GM13976 (cell line): ENCODE data around the gene MLXIP.

Experiments
- DNase-seq: peaks from one replicate; pipeline ENCODE4 v3.0.0; 2012; ENCODE audit warnings: low spot score
- in situ Hi-C: fragments of 300-500 bp; cut with MboI; formaldehyde crosslinking; loops from one replicate; pipeline ENCODE4 v1.12.0; 2022; ENCODE audit warnings: low sequenced_read_pairs, mixed read lengths, inconsistent platforms; ENCODE audit not compliant: unreplicated experiment
- TF ChIP-seq, protein P1 (sequence below): IDR thresholded peaks from 2 replicates; pipeline ENCODE4 v1.5.1; 2012; ENCODE audit warnings: borderline replicate concordance, mild to moderate bottlenecking; ENCODE audit not compliant: insufficient read depth; ENCODE audit errors: extremely low read depth, missing control alignments, control extremely low read depth

MLXIP gene, protein sequence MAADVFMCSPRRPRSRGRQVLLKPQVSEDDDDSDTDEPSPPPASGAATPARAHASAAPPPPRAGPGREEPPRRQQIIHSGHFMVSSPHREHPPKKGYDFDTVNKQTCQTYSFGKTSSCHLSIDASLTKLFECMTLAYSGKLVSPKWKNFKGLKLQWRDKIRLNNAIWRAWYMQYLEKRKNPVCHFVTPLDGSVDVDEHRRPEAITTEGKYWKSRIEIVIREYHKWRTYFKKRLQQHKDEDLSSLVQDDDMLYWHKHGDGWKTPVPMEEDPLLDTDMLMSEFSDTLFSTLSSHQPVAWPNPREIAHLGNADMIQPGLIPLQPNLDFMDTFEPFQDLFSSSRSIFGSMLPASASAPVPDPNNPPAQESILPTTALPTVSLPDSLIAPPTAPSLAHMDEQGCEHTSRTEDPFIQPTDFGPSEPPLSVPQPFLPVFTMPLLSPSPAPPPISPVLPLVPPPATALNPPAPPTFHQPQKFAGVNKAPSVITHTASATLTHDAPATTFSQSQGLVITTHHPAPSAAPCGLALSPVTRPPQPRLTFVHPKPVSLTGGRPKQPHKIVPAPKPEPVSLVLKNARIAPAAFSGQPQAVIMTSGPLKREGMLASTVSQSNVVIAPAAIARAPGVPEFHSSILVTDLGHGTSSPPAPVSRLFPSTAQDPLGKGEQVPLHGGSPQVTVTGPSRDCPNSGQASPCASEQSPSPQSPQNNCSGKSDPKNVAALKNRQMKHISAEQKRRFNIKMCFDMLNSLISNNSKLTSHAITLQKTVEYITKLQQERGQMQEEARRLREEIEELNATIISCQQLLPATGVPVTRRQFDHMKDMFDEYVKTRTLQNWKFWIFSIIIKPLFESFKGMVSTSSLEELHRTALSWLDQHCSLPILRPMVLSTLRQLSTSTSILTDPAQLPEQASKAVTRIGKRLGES

DNA sequence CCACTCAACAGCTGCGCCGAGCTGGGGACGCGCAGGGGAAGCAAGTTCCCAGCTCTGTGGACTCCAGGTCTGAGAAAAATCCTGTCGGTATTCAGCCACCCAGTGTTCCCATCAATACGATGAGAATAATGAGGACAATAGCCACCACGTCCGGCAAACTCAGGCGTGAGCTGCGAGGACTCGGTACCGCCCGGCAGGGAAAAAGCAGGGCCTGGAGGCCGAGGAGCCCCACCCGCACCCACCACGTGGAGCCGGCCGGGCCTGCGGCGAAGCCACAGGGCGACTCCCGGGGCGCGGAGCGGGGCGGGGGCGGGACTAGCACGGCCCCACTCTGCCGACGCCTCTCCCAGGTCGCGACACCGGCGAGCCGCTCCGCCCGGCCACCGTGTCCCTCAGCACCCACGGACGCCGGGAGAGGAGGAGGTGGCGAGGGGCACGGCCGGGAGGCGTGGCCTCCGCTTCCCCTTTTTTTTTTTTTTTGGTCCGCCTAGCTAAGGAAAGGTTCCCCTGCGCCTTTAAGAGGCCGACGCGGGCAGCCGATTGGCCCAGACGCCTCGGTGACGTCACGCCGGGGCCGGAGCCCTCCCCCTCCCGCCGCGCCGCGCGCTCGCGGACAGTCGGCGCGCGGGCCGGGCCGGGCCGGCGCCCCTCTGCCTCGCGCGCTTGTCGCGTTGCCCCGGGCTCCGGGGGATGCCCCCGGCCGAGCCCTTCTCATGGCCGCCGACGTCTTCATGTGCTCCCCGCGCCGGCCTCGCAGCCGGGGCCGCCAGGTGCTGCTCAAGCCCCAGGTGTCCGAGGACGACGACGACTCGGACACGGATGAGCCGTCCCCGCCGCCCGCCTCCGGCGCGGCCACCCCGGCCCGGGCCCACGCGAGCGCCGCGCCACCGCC is at the start of gene MLXIP:
MLXIP (plus strand) TSS at position 616 of the 892 bp plus-strand sequence; CDS start at position 714, 98 bp downstream.
- in situ Hi-C loops, result no loop called here
- DNase-seq, result peak; percentile 96
- TF ChIP-seq, protein P1, sequence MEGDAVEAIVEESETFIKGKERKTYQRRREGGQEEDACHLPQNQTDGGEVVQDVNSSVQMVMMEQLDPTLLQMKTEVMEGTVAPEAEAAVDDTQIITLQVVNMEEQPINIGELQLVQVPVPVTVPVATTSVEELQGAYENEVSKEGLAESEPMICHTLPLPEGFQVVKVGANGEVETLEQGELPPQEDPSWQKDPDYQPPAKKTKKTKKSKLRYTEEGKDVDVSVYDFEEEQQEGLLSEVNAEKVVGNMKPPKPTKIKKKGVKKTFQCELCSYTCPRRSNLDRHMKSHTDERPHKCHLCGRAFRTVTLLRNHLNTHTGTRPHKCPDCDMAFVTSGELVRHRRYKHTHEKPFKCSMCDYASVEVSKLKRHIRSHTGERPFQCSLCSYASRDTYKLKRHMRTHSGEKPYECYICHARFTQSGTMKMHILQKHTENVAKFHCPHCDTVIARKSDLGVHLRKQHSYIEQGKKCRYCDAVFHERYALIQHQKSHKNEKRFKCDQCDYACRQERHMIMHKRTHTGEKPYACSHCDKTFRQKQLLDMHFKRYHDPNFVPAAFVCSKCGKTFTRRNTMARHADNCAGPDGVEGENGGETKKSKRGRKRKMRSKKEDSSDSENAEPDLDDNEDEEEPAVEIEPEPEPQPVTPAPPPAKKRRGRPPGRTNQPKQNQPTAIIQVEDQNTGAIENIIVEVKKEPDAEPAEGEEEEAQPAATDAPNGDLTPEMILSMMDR, result no peak

DNA sequence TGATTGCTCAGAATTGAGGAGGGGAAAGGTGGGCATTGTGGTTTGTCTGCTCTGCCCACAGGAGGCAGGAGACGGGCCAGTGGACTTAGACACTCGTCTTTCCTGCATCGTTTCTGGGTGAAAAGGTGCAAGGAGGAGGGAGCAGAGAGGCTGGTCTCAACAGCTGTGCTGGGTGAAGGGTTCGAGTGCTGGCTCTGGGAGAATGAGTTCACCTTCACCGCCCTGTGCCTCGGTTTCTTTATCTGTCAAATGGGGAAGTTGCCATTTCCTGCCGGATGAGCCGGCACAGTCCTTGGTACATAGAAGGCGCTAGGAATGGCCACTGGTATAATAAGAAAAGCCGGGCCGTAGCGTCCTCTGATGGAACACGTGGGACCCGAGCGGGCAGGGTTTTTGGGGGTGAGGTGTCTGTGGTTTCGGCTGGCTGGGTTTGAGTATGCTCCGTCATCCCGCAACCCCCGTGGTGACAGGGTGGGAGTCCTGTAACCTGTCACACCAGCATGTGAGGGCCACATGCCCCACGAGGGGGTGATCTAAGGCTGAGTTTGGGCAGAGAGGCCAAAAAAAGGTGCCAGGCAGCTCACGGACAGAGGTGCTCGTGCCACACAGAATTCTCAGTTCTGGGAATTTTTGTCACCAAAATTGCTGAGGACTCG is 49.5 kb upstream of the MLXIP start:
- peak; percentile 86 for DNase-seq
- TF ChIP-seq, protein P1, result no peak
- in situ Hi-C loops, result no loop called here

DNA sequence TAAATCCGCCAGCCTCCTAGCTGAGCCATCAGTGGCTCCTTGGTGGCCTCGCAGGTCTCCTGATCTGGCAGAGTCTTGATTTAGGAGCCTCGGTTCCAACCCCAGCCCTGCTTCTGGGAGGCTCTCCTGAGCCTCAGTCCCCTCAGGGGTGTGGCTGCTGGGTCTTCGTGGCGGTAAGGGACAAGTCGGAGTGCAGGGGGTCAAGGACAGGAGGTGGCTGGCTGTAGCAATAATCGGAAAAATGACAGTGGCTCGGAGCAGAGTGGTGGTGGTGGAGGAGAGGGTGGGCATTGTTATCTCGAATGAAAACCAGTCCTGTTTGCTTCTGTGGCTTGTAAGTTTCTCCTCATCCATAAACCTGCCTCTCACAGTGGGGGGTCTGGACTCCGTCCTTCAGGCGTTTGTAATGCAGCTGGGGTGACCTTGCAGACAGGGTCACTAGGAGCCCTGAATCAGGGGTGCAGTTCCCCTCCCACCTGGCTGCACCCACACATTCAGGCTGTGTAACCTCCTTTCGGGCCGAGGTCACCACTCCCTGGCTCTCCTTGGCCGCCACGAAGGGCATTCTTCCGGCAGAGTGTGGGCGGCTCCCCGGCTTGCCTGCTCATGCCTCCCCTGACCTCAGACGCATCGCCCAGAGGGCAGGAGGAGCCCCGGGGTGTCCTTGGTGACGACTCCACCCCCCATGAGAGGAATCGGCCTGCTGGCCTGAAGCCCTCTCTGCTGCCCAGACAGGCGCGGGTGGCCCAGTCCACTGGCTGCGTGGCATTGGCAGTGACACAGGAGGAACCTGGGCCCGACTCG is 48.7 kb upstream of the MLXIP start:
- no peak for DNase-seq
- in situ Hi-C loops, result no loop called here

DNA sequence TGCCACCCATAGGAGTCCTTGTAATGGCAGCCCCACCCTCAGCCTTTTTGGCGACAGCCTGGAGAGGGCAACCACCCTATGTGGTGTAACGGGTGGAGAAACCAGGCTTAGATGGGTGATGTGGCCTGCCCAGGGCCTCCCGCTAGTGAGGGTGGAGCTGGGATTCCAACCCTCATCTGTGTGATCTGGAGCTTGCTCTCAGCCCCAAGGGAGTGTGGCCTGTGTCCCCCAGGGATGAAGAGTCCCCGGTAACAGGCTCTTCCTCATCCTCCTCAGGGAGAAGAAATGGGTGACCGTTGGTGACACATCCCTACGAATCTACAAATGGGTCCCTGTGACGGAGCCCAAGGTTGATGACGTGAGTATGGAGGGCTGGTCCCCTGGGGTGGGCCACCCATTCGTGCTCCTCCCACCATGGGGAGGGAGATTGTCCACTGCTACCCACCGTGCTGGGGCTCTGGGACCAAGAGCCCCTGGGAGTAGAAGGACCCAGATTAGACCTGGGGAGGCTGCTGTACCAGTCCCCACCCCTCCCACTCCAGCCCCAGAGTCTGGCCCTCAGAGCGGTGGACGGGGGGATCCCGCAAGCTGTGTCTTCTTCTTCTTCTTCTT is 48.0 kb upstream of the MLXIP start:
- DNase-seq, result no peak
- TF ChIP-seq, protein P1, result no peak
- in situ Hi-C loops, result no loop called here

More for the DNA sequence above, 48.7 kb upstream of the MLXIP start:
- TF ChIP-seq, protein P1, result no peak

DNA sequence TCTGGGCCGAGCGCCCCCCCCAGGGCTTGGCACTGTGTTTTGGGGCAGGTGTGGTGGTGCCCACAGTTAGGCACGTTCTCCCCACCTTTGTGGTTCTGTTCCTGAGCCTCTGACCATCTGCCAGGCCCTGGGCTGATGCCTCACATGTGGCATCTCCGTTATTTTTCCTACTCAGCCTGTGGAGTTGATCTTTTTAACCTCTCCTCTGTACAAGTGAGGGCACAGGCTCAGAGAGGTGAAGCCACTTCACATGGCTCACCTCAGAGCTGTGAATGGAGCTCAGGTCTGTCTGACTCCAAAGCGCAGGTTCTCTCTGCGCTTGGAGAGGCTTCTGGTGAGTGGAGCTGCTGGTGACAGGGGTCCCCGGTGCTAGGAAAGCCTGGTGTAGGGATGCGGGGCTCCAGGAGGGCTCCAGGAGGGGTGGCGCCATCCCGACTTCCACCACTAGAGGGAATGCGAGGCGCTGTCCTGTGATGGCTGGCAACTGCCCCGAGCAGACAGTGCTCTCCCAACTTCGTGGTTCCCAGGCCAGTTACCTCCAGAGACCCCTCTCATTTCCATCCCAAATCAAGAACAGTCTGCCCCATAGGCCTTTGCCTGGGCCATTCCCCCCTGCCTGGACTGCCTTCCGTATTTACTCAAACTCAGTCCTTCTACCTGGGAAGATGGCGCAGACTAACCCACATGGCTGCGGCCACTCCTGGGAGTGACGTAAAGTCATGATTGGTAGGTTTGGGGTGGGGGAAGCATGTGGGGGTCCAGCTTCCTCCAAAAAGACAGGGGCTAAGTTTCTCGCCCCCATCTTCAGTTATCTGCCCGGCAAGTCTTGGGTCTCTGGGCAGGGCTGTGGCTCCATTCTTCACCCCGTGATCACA is 47.0 kb upstream of the MLXIP start:
- peak; percentile 76 for DNase-seq
- TF ChIP-seq, protein P1, result peak; percentile 50
- in situ Hi-C loops, result no loop called here
